RPMI7951 (cell line): ENCODE data around the gene ATXN1. TPM values are rescaled to one million over a fixed set of nuclear protein-coding genes. Genes with fewer than 3 reads are reported as not detected.
A peak's percentile ranks its signal among the peaks of the same experiment; 100 is the strongest.
"Not testable (repeated sequence)": the region's sequence is repeated elsewhere in the genome, so short reads cannot be mapped to it uniquely, and the experiment has no call there.

Experiments used
- DNase-seq: peaks from one replicate; pipeline ENCODE4 v3.0.0-alpha.2; 2012; ENCODE audit warnings: low read depth
- total RNA-seq: library from RNA; depleted of rRNA; stranded (reverse); fragments of >200 nt; shearing (Covaris generic); gene quantifications from 2 replicates; pipeline ENCODE4 v1.2.3, GENCODE V29; 2014

ATXN1 gene
- total RNA-seq, 1 experiment from 2014 or later: 31.2 TPM

DNA sequence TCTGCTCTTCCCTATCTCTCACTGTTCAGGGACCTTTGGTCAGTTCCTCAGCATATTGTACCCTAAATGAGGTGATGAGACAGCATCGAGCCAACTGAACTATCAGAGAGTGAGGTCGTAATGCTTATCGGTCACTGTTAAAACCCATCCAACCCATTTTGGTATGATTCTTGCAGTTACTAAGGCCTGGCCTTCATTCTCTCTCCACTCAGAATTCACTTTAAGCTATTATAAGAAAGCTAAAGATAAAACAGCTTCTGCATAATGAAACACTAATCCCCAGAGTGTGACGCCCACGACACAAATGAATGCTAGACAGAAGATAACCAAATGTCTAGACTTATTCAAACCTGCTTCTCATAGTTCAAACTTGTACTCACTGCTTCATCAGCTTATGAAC, 347.1 kb downstream of the ATXN1 start:
- DNase-seq: no peak

DNA sequence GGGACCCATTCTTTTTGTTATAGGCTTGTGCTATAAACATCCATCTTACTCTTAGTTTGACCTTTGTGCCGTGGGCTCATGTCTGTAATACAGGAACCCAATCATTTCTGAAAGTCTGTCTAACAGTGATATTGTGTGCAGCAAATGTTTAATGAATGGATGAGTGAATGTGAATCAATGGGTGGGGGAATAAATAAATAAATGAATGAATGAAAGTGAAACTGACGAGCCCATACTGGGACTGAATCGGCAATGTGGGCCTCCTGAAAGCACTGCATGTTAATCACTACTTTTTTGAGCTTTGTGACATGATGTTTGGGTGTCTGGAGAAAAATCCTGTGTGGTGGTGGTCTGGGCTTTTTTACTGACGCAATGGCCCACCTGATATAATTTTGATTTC, 347.9 kb downstream of the ATXN1 start:
- no peak for DNase-seq

- no peak for DNase-seq
These were observed 348.3 kb downstream of the ATXN1 start for GRCh38 chr6:16412982-16413381.

- no peak for DNase-seq
These were observed 349.1 kb downstream of the ATXN1 start for GRCh38 chr6:16412171-16412570.

DNA sequence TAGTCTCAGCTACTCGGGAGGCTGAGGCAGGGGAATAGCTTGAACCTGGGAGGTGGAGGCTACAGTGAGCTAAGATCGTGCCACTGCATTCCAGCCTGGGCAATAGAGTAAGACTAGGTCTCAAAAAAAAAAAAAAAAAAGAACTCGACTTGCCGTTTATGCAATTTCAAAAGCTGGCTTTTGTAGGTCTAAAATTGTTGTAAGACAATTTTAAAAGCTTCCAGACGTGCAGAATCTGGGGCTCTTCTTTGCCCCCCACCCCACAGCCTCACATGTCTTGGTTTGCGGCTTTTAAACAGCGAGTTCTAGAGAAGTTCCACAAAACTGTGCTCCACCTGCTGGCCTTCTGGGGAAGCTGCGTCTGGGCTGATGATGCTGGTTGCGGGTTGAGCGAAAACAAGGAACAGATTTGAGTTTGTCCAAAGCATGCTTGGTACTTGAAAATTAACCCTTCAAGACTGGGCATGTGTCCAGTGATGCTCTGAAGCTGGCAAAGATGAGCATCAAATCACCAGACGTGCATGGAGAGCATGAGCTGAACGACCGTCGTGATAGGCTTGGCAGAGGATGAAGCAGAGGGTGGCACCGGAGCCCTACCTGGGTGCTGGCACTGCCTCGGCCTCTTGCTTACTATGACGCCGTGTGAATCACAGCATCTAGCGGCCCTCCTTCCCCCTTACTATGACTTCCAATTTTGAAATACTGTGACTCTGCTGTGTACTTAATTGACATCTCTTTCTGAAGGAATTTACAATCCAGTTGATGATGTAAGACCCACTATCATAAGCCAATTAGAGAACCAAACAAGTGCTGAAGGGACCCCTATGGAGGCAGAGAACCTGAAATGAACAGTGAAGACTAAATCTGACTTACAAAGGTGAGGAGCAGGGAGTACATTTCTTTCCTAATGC, 351.5 kb downstream of the ATXN1 start:
- peak; percentile 76 for DNase-seq

- no peak for DNase-seq
These were observed 352.5 kb downstream of the ATXN1 start for GRCh38 chr6:16408766-16409165.

GRCh38 chr6:16406966-16407365, 354.3 kb downstream of the ATXN1 start:
- no peak for DNase-seq

DNA sequence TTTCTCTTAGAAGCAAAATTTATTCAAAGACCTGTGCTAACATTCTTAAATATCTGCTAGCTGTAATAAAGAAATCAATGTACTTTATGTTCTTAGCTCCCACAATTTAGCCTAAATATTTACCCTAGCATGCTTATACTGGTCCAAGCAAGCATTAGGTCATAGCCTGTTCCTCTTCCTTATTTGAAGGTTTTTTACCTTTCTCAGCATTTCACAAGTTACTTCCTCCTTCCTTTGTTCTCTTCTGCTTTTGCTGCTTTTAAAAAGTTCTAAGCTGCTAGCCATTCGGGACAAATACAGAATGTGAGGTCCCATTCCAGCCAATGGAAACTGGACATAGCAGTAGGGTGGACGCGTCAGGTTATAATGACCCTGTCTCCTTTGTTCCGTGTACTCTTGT, 354.7 kb downstream of the ATXN1 start:
- DNase-seq: not testable (repeated sequence)

- DNase-seq: no peak
These were observed 355.9 kb downstream of the ATXN1 start for GRCh38 chr6:16405375-16405774.

DNA sequence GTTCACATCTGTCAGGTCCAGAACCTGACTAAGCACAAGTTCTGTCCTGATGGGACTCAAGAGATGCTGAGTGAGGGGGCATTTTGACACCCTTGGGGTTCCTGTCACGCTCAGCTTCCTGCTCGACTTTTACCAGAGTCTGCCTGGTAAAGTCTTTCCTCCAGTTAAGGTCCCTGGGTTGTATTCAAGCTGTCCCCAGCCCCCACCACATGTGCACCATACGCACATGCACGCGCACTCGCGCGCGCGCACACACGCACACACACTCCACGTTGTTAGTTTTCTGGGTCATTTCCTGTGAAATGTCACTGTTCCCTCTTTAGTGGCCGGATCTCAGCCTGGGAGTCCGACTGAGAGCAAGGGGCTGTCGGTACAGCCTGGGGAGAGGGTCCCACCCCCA, 356.8 kb downstream of the ATXN1 start:
- DNase-seq: no peak

- no peak for DNase-seq
These were observed 357.4 kb downstream of the ATXN1 start for GRCh38 chr6:16403831-16404230.

DNA sequence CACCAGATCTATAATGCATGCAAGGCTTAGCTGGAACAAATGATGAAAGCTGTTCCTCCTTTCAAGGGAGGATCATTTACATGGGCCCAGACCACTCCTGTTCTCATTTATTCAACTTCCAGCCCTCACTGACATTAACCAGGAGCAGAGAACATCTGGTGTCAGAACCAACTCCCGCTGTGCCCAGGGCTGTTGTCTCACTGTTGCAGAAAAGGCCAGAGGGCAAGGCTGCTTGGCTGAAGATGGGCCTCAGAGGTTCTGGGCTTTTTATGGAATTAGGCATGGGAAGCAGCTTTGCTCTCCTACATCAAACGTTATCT, 358.7 kb downstream of the ATXN1 start:
- DNase-seq: peak; percentile 87

DNA sequence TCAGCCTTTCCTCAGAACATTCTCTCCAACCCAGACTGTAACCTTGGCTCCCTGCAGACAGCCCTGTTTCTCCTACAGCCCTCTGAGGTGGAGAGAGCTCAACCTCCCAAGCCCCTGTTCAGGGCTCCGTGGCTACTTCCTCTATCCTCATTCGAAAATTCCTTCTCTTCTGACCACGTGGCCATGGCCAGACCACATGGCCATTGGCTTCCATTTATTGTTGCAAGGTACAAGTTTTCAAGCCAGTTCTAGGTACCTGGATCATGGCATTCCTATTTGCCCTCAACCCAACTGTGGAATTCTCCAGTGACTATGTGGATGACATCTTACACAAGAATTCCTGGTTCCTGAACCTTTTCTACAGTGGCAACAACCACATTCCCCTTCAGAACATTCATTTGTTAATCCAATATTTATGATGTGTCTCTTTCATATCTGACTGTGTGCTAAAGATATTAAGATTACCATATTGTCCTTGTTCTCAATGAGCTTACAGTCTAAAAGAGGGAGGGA, 361.0 kb downstream of the ATXN1 start:
- DNase-seq: no peak

DNA sequence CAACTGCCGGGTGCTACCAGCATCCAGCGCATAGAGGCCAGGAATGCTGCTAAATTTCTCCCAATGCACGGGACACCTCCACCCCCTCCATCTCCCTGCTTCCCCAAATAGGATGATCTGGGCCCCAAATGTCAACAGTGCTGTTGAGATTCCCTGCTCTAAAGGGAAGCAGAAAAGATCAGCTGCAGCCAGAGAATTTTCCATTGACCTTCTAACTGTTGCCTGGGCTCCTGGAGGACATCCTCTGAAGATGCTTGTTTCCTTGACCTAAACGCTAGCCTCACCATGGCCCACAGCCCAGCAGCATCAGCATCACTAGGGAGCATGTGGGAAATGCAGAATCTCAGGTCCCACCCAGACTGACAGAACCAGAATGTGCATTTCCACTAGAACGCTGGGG, 361.6 kb downstream of the ATXN1 start:
- DNase-seq: no peak

GRCh38 chr6:16399158-16399557, 362.1 kb downstream of the ATXN1 start:
- no peak for DNase-seq

GRCh38 chr6:16398587-16398986, 362.7 kb downstream of the ATXN1 start:
- DNase-seq: no peak

- peak; percentile 47 for DNase-seq
These were observed 363.6 kb downstream of the ATXN1 start for GRCh38 chr6:16397623-16398022.

GRCh38 chr6:16396497-16397319, 364.6 kb downstream of the ATXN1 start:
- DNase-seq: no peak

GRCh38 chr6:16394632-16395031, 366.6 kb downstream of the ATXN1 start:
- DNase-seq: no peak

GRCh38 chr6:16393326-16393725, 367.9 kb downstream of the ATXN1 start:
- no peak for DNase-seq

DNA sequence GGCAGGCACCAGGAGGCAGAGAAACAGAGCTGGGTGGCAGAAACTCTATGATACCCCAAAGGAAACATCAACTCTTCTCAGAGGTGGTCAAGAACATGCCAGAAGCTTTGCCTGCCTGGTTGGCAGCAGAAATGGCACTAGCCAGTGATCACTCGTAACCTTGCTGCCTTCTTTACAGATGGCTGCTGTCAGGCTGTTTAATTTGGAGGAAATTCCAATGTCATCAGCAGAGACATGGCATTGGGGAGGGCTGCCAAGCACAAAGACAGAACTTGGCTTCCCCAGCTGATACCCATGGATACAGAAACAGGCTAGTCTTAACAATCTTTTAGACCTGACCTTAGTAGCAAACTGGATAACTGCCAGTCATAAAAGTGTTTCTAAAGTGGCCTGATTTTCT, 369.2 kb downstream of the ATXN1 start:
- peak; percentile 26 for DNase-seq

DNA sequence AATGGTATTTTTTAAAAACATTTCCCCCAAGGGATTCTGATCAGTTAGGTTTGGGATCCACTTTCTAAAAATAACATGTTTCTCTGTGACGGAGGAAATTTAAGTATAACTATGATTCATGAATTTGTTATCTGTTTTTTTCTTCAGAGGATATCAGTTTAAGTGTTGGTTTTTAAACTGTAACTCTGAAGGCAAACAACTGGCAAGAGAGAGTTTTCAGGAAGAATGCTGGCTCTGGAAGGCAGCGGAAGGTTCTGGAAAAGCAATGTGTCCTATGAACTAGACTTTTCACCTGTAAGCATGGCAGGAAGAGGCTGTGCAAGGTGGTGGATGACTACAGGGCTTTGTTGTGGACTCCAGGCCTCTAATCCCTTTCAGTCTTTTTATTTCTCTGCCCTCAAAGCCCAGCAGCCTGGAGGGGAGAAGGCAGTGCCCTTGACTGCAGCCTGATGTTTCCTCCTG, 369.8 kb downstream of the ATXN1 start:
- peak; percentile 35 for DNase-seq
